ENCODE measurements around the gene RNF130. TPM values are rescaled to one million over a fixed set of nuclear protein-coding genes. Genes with fewer than 3 reads are reported as not detected.
A peak's percentile ranks its signal among the peaks of the same experiment; 100 is the strongest.
"Not testable (repeated sequence)": the region's sequence is repeated elsewhere in the genome, so short reads cannot be mapped to it uniquely, and the experiment has no call there.

The RNF130 gene
- total RNA-seq, 6 experiments from 2014 or later, result 66.7 to 119 (median 89.9) TPM

DNA sequence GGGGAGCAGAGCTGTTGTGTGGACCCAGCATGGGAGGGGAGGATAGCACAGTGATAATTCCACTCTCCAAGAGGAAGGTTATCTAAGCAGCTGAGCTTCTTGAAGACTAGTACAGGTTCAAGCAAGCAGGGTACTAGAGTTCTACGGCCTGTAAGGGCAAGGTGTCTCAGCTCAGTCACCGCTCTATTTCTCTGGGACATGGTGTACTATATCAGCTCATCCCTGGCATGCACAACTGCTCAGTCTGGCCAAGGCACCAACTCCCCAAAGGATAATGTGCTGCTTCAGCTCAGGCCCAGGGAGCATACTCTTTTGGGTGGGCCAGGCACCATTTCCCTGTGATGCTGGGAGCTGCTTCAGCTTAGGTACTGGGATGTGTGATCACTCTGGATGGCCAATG is 69.8 kb downstream of the RNF130 start:
- H3K9me3 ChIP-seq, result no peaks in the 10 kb centered on the region
- no peak overlapping the region for H3K27ac ChIP-seq
- no peak for DNase-seq
- TF ChIP-seq, protein P1, sequence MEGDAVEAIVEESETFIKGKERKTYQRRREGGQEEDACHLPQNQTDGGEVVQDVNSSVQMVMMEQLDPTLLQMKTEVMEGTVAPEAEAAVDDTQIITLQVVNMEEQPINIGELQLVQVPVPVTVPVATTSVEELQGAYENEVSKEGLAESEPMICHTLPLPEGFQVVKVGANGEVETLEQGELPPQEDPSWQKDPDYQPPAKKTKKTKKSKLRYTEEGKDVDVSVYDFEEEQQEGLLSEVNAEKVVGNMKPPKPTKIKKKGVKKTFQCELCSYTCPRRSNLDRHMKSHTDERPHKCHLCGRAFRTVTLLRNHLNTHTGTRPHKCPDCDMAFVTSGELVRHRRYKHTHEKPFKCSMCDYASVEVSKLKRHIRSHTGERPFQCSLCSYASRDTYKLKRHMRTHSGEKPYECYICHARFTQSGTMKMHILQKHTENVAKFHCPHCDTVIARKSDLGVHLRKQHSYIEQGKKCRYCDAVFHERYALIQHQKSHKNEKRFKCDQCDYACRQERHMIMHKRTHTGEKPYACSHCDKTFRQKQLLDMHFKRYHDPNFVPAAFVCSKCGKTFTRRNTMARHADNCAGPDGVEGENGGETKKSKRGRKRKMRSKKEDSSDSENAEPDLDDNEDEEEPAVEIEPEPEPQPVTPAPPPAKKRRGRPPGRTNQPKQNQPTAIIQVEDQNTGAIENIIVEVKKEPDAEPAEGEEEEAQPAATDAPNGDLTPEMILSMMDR (IDR thresholded peaks at IDR 0.05), result no peak
- no peak for TF ChIP-seq POLR2A (IDR thresholded peaks at IDR 0.05)
- WGBS (ENCODE audit: insufficient coverage, low coverage, low lambda C conversion rate, missing lambda C conversion rate), result no CpG with 5 or more reads among the region's 2 CpGs
- no peaks in the 10 kb centered on the region for H3K27me3 ChIP-seq
- no peak for ATAC-seq
- intact Hi-C loops (cut with DNase I), result no loop called here
- no peak overlapping the region for H3K4me3 ChIP-seq
- no peaks in the 10 kb centered on the region for H3K4me1 ChIP-seq
- H3K36me3 ChIP-seq, result no peaks in the 10 kb centered on the region

DNA sequence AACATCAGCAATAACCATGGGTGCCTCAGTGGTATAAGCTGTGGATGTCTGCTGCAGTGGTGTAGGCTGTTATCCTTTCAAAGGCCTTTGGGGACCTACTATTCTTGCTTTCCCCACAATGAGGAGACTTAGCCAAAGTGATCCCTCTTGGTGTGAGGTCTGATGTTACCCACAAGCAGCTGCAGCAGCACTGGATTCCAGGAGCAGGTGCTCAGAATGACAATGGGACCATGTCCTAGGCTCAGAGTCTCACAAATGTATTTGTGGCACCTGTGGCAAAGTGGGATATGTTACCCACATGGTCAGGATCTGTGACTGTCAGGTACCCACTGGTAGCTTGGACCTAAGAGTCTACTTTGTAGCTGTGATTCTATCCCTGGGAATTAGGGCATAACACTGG is 70.4 kb downstream of the RNF130 start:
- H3K9me3 ChIP-seq, result no peaks in the 10 kb centered on the region
- no peaks in the 10 kb centered on the region for H3K36me3 ChIP-seq
- DNase-seq (no peak), ATAC-seq (no peak)
- H3K4me3 ChIP-seq, result no peak overlapping the region
- intact Hi-C loops (cut with DNase I), result no loop called here
- H3K27me3 ChIP-seq, result no peaks in the 10 kb centered on the region
- no peaks in the 10 kb centered on the region for H3K4me1 ChIP-seq
- no peak overlapping the region for H3K27ac ChIP-seq
- TF ChIP-seq, protein P1 (IDR thresholded peaks at IDR 0.05), result no peak
- no peak for TF ChIP-seq POLR2A (IDR thresholded peaks at IDR 0.05)

DNA sequence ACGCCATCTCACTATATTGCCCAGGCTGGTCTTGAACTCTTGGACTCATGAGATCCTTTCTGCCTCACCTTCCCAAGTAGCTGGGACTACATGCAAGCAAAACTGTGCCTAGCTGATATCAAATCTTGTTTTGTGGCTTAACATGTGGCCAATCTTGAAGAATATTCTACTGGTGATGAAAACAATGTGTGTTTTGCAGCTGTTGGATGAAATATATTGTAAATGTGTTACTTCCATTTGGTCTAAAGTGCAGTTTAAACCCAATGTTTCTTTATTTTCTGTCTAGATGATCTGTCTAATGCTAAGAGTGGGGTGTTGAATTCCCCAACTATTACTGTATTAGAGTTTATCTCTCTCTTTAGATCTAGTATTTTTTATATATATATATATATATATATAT is 73.1 kb downstream of the RNF130 start:
- TF ChIP-seq POLR2A (IDR thresholded peaks at IDR 0.05), result no peak
- TF ChIP-seq, protein P1 (IDR thresholded peaks at IDR 0.05), result no peak
- 100% methylated on average over 1 of the region's 1 CpG for WGBS (ENCODE audit: insufficient coverage, low coverage, low lambda C conversion rate, missing lambda C conversion rate)
- intact Hi-C loops (cut with DNase I), result no loop called here
- no peak for ATAC-seq
- Histone ChIP-seq H3K27ac (no peak overlapping the region), H3K4me3 (no peak overlapping the region), H3K9me3 (no peaks in the 10 kb centered on the region), H3K27me3 (no peaks in the 10 kb centered on the region), H3K4me1 (peaks cover 0 to 6% (median 0%) of the 10 kb centered on the region in 4 donors), H3K36me3 (no peaks in the 10 kb centered on the region)
- DNase-seq, result no peak

DNA sequence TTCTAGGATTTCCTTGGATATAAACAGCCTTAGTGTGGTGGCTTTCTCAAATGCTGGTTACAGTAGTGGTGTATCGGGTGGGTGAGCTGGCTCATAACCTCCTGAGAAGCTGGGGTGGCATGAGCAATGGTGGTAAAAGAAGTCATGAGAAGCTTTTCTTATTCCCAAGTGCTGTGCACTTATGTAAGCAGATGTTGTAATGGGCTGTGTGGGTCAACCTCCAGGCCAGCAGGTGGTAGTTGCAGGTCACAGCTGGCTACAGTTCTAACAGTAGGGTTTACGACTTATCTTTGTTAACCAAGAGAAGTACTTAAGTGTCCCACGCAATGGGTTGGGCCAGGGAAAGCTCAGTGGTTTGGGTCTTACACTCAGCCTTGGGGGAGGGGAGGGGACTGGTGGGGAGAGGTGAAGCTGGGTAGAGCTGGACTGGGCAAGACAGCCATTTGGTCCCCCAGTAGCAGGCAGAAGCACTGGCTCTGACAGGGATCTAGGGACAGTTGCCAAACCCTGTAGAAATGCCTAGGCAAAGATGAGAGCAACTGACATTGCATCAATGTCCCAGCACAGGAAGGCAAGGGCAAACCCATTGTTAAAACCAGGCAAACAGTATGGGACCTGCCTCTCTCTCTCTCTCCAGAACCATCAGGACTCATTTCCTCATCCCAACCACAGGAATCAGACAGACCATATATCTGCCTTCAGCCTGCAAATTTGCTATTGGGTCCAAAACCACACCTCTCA is 76.8 kb downstream of the RNF130 start:
- Histone ChIP-seq H3K36me3 (no peaks in the 10 kb centered on the region), H3K27me3 (no peaks in the 10 kb centered on the region), H3K27ac (peak overlapping the region in 1 of 3 donors; percentile 22), H3K4me3 (no peak overlapping the region), H3K9me3 (no peaks in the 10 kb centered on the region), H3K4me1 (peaks cover 0 to 6% (median 0%) of the 10 kb centered on the region in 4 donors)
- ATAC-seq (peak; percentile 35 to 92 (median 46)), DNase-seq (no peak)
- WGBS (ENCODE audit: insufficient coverage, low coverage, low lambda C conversion rate, missing lambda C conversion rate), result 74% methylated on average over 3 of the region's 3 CpGs
- intact Hi-C loops (cut with DNase I), result no loop called here
- TF ChIP-seq, protein P1 (IDR thresholded peaks at IDR 0.05), result peak in 1 of 4 donors; percentile 23
- TF ChIP-seq POLR2A (IDR thresholded peaks at IDR 0.05), result no peak

DNA sequence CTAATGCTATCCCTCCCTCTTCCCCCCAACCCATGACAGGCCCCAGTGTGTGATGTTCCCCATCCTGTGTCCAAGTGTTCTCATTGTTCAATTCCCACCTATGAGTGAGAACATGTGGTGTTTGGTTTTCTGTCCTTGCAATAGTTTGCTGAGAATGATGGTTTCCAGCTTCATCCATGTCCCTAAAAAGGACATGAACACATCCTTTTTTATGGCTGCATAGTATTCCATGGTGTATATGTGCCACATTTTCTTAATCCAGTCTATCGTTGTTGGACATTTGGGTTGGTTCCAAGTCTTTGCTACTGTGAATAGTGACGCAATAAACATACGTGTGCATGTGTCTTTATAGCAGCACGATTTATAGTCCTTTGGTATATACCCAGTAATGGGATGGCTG is 78.7 kb downstream of the RNF130 start:
- H3K36me3 ChIP-seq; H3K9me3 ChIP-seq; H3K27ac ChIP-seq; H3K4me3 ChIP-seq; intact Hi-C loops (cut with DNase I); ATAC-seq; H3K4me1 ChIP-seq; DNase-seq; H3K27me3 ChIP-seq: not testable (repeated sequence)
- 83% methylated on average over 2 of the region's 4 CpGs for WGBS (ENCODE audit: insufficient coverage, low coverage, low lambda C conversion rate, missing lambda C conversion rate)
